Peyer's patch (tissue), 4 donors: Measurements from ENCODE around the gene TMED8. TPM values are rescaled to one million over a fixed set of nuclear protein-coding genes. Genes with fewer than 3 reads are reported as not detected.

Source experiments
- DNase-seq, 3 donors: peaks; one replicate each; pipeline ENCODE4 v3.0.0-alpha.2; 2017 to 2019
- H3K27ac ChIP-seq, 4 donors: fragments of 200-600 bp; sonication (generic); one replicate each; pipeline ENCODE4 v1.5.1; 2016 to 2019
- H3K27me3 ChIP-seq, 2 donors: fragments of 200-600 bp; sonication (generic); one replicate each; pipeline ENCODE4 v1.5.1; 2019
- H3K36me3 ChIP-seq, 3 donors: fragments of 200-600 bp; sonication (generic); one replicate each; pipeline ENCODE4 v1.5.1; 2016 to 2019
- H3K4me1 ChIP-seq, 4 donors: fragments of 200-600 bp; sonication (generic); one replicate each; pipeline ENCODE4 v1.5.1; 2016 to 2019
- H3K4me3 ChIP-seq, 4 donors: fragments of 200-600 bp; sonication (generic); 1 replicate in 3 of 4; 2 replicates in 1 of 4; pipeline ENCODE4 v1.5.1; 2016 to 2019; ENCODE audit warnings: mild to moderate bottlenecking in 1 of 4
- H3K9me3 ChIP-seq, 4 donors: fragments of 200-600 bp; sonication (generic); one replicate each; pipeline ENCODE4 v1.5.1; 2016 to 2019; ENCODE audit warnings: mild to moderate bottlenecking in 1 of 4
- POLR2A ChIP-seq, 2 donors: fragments of 450-650 bp; IDR thresholded peaks; one replicate each; pipeline ENCODE4 v1.5.1; 2017; ENCODE audit warnings: antibody characterized with exemption in 2 of 2, mild to moderate bottlenecking in 2 of 2, moderate library complexity in 2 of 2
- total RNA-seq, 4 donors: library from RNA; depleted of rRNA; stranded (reverse); fragments of >200 nt; gene quantifications; one replicate each; pipeline ENCODE4 v1.1.0, GENCODE V29; 2016
- TF ChIP-seq, protein P1 (sequence below), 6 experiments: fragments of 450-650 bp in 4 of 6; fragments of 200-600 bp in 2 of 6; sonication (generic) in 1 of 6; IDR thresholded peaks; one replicate each; pipeline ENCODE4 v1.5.1; 2017 to 2019; ENCODE audit warnings: antibody characterized with exemption in 6 of 6, mild to moderate bottlenecking in 3 of 6, moderate library complexity in 1 of 6

TMED8 gene
- total RNA-seq, 4 donors from 2014 or later = 7.4 to 9.9 (median 7.5) TPM

DNA sequence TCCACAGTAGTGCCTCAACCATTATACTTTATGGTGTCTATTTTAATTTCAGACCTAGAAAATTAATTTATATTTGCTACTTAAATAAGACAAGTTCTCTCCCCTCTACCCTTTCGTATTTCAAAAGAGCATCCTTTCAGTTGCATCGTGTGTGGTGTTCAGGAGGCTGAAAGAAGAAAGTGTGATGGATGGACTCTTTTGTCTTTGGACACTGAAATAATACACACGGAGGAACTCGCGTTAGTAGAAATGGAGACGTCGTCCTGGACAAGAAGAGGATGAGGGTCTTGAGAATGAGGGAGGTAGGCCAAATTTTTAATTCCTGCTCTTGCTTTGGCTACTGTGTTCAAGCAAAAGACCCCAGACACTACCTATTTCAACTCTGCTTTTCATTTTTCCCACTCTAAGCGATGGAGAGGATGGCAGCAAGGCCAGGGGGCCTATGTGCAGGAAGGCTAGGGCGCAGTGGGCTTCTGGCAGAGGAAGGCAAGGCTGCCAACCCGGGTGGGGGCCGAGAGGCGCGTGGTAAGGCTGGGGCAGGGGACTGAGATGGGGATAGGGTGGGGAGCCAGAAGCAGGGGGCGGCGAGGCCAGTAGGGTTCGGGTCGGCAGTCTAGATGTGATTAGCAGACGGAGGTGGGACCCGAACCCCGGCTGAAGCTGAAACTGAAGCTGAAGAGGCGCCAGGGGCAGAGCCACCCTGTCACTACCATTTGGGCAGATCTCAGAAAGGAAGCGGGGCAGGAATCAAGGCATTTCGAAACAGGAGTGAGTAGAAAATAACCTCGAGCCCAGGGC is 722 bp downstream of the TMED8 start:
- H3K4me1 ChIP-seq = peaks cover 0 to 15% (median 0%) of the 10 kb centered on the region in 4 donors
- peak overlapping the region; percentile 80 to 98 (median 90) for H3K4me3 ChIP-seq
- peak in 2 of 3 donors; percentile 35 to 52 for DNase-seq
- TF ChIP-seq, protein P1, sequence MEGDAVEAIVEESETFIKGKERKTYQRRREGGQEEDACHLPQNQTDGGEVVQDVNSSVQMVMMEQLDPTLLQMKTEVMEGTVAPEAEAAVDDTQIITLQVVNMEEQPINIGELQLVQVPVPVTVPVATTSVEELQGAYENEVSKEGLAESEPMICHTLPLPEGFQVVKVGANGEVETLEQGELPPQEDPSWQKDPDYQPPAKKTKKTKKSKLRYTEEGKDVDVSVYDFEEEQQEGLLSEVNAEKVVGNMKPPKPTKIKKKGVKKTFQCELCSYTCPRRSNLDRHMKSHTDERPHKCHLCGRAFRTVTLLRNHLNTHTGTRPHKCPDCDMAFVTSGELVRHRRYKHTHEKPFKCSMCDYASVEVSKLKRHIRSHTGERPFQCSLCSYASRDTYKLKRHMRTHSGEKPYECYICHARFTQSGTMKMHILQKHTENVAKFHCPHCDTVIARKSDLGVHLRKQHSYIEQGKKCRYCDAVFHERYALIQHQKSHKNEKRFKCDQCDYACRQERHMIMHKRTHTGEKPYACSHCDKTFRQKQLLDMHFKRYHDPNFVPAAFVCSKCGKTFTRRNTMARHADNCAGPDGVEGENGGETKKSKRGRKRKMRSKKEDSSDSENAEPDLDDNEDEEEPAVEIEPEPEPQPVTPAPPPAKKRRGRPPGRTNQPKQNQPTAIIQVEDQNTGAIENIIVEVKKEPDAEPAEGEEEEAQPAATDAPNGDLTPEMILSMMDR (IDR thresholded peaks at IDR 0.05) = no peak
- no peak for TF ChIP-seq POLR2A (IDR thresholded peaks at IDR 0.05)
- H3K27ac ChIP-seq = peak overlapping the region; percentile 75 to 95 (median 82)
- H3K36me3 ChIP-seq = no peaks in the 10 kb centered on the region
- H3K9me3 ChIP-seq = no peaks in the 10 kb centered on the region
- H3K27me3 ChIP-seq = no peaks in the 10 kb centered on the region

DNA sequence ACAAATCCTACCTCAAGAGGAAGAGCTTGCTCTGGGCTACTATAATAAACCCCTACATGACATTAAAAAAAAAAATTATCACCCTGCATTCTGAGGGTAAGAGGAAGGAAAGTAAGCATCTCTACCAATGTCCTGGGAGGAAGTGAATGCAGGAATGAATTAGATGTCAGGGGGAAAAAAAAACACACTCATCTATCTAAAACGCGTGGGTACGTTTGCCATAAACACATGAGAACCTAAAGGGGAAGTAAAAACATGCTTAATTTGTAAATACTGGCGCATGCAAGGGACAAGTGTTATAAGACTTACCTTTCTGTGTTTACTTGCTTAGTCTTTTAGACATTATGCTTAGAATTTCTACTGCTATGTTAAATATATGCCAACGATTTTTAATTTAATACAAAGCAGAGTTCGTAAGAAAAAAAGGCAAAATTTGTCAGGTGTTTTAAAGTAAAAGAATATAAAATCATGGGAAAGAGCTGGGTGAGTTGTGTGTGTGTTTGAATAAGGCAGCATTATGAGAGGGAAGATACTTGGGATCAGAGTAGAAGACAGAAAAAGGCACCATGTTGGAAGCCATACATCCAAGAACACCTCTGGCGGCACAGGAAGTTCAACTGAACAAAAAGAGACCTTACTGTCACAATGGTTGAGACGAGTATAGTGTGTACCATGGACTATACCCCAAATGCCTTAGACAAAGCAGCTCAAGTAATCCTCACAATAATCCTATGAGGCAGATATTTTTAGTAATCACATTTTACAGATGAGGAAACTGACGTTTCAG is 1.5 kb downstream of the TMED8 start:
- H3K36me3 ChIP-seq = no peaks in the 10 kb centered on the region

DNA sequence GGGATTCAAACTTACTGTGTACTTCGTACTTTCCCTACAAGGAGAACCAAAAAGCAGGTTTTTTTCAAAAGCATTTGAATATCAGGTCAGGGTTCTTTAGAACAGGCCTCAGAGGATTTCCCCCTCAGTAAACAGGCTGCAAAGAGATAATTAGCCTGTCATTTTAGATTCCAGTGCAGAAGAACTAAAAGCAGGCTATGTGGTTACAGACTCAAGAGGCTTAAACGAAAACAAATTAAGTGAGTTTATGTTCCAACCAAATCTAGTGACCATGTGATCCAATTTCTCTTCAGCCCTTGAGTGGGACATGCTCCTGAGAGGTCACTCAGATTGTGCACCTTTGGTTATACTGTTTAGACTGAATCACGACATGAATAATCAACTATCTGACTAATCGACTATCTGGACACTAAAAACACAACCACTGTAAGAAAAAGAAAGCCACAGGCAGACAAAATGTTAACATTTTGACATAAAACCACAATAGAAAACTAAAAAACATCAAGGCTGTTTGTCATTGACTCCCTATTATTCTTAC is 4.5 kb downstream of the TMED8 start:
- Histone ChIP-seq H3K4me3 (no peak overlapping the region), H3K36me3 (no peaks in the 10 kb centered on the region), H3K4me1 (peaks cover 0 to 11% (median 0%) of the 10 kb centered on the region in 4 donors), H3K9me3 (no peaks in the 10 kb centered on the region), H3K27ac (peak overlapping the region in 2 of 4 donors; percentile 37 to 95), H3K27me3 (no peaks in the 10 kb centered on the region)
- no peak for DNase-seq
- TF ChIP-seq, protein P1 (IDR thresholded peaks at IDR 0.05) = no peak
- TF ChIP-seq POLR2A (IDR thresholded peaks at IDR 0.05) = no peak

More for the DNA sequence above, 1.5 kb downstream of the TMED8 start:
- Histone ChIP-seq H3K4me1 (peaks cover 0 to 15% (median 0%) of the 10 kb centered on the region in 4 donors), H3K27ac (peak overlapping the region in 2 of 4 donors; percentile 84 to 95), H3K9me3 (no peaks in the 10 kb centered on the region), H3K4me3 (peak overlapping the region in 3 of 4 donors; percentile 80 to 93 (median 87)), H3K27me3 (no peaks in the 10 kb centered on the region)
- no peak for DNase-seq
- TF ChIP-seq POLR2A (IDR thresholded peaks at IDR 0.05) = no peak
- TF ChIP-seq, protein P1 (IDR thresholded peaks at IDR 0.05) = no peak

DNA sequence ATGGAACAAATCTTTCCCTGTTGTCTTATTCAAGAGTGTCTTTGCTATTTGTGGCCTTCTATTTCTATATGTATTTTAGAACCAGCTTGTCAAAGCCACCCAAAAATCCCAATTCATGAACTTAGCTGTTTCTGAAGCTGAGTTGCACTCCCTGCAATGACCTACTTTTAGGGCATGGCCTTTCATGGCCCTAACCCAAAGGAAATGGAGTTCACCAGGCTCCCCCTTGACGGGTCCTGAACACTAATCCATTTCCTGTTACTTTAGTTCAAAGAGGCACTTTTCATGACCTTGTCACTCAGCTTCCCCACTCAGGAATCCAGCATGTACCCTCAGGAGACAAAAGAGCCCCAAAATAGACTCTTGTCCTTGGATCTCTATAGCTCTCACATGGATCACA is 7.6 kb downstream of the TMED8 start:
- Histone ChIP-seq H3K9me3 (no peaks in the 10 kb centered on the region), H3K36me3 (no peaks in the 10 kb centered on the region), H3K27me3 (no peaks in the 10 kb centered on the region), H3K4me3 (no peak overlapping the region), H3K4me1 (no peaks in the 10 kb centered on the region), H3K27ac (no peak overlapping the region)
- no peak for DNase-seq
- no peak for TF ChIP-seq POLR2A (IDR thresholded peaks at IDR 0.05)
- TF ChIP-seq, protein P1 (IDR thresholded peaks at IDR 0.05) = no peak

GRCh38 chr14:77364146-77364545 is 12.7 kb downstream of the TMED8 start:
- Histone ChIP-seq H3K27ac (no peak overlapping the region), H3K4me3 (no peak overlapping the region), H3K4me1 (no peaks in the 10 kb centered on the region), H3K36me3 (no peaks in the 10 kb centered on the region), H3K9me3 (no peaks in the 10 kb centered on the region), H3K27me3 (no peaks in the 10 kb centered on the region)
- TF ChIP-seq, protein P1 (IDR thresholded peaks at IDR 0.05) = no peak
- TF ChIP-seq POLR2A (IDR thresholded peaks at IDR 0.05) = no peak
- no peak for DNase-seq
